ENCODE results near the gene RHOT2. TPM values are rescaled to one million over a fixed set of nuclear protein-coding genes. Genes with fewer than 3 reads are reported as not detected.
"Not testable (repeated sequence)": the region's sequence is repeated elsewhere in the genome, so short reads cannot be mapped to it uniquely, and the experiment has no call there.

Gene RHOT2
- total RNA-seq, 2 donors from 2014 or later = 73.8 to 106 TPM

DNA sequence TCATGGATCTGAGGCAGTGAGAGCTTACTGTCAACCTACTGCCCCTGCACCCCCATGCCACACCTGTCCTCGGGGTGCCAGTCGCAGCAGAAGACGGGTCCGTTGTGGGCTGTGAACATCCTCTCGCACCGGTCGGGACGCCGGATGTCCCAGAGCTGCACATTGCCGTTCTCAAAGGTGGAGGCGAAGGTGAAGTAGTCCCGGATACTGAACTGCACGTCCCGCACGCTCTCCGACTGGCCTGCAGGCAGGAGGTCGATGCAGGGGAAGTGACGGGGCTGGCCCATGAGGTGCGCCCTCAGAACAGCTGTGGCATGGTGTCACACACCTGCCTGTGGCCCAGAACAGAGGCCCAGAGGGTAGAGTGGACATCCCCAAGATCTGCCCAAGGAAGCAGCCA lies 19.6 kb downstream of the RHOT2 start:
- ATAC-seq (no peak), DNase-seq (no peak)
- intact Hi-C loops (cut with DNase I) = no loop called here

DNA sequence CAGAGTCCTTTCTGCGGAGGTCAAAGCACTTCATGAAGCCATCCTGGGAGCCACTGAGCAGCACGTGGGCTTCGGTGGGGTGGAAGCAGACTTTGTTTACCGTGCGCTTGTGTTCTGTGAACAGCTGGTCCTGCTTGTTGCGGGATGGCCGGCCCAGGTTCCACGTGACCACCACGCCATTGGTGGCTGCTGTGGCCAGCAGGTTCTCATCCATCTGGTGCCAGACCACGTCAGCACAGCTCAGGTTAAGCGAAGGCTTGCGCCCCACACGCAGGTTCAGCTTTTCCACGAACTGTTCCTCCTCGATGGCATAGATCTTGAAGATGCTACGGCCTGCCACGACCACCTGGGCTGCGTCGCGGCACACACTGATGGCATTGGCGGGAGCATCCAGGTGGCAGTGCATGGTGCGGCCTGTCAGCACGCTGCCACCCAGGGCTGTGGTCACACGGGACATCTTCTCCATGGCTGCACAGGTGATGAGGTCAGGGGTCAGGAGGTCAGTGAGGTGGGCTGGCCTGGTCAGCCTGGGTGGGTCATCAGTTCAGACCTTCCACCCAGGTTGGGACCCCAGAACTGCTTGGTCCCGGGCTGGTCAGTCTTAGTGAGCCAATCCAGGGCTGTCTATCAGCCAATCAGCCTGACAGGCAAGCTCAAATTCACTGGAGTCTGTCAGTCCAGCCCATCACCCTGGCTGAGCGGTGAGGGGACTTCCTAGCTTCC lies 21.4 kb downstream of the RHOT2 start:
- intact Hi-C loops (cut with DNase I) = no loop called here
- DNase-seq (no peak), ATAC-seq (no peak)

GRCh38 chr16:691242-691641 lies 23.3 kb downstream of the RHOT2 start:
- ATAC-seq; DNase-seq; intact Hi-C loops (cut with DNase I): not testable (repeated sequence)

DNA sequence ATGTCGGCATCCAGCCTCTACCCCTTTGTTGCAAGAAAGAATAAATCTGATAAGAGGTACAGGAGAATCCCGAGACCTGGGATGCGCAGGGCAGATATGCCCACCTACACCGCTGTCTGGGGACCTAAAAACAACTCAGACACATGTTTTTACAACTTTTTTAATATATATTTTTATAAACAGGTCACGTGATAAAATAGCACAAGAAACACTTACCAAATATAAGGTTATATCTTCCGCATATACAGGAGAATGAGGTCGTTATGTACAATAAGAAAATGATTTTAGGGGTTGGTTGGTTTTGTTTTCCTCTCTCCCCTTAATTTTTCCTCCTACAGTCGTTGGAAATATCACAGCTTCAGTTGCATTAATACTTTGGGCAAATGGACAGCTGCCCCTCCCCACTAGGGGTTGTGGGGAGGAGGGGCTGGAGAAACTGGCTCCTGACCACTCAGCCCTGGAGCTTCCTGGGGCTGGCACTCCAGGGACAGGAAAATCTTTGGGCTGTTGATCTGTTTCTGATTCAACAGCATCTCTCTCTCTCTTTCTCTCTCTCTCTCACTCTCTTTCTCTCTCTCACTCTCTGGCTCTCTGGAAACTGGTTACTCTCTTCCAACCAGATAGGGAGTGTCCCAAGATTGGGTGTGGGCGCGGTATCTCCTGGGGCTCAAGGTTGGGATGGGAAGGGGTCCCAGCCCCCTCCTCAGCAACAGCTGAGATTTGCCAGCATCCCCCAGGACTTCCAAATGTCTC lies 24.6 kb downstream of the RHOT2 start:
- ATAC-seq = no peak
- DNase-seq = no peak
- intact Hi-C loops (cut with DNase I) = no loop called here

DNA sequence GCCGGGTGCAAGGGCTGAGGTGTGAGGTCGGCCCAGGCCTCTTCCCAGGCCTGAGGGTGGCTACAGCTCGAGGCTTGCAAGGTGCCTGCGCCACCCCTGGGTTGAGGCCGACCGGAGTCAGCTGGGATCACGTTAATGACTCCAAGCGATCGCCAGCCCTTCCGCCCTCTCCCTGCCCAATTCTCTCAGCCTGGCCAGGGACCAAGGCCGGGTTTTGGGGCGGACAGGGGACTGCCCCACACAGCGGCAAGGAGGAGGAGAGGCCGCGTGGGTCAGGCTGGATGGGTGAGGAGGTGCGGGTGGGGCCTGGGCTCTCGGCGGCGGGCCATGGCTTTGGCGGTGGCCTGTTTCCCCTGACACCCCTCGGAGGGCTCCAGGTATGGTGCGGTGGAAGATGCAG lies 25.4 kb downstream of the RHOT2 start:
- DNase-seq (no peak), ATAC-seq (no peak)
- intact Hi-C loops (cut with DNase I) = no loop called here

- intact Hi-C loops (cut with DNase I) = no loop called here
- no peak for DNase-seq
- no peak for ATAC-seq
These were observed 25.8 kb downstream of the RHOT2 start for GRCh38 chr16:693766-694165.

DNA sequence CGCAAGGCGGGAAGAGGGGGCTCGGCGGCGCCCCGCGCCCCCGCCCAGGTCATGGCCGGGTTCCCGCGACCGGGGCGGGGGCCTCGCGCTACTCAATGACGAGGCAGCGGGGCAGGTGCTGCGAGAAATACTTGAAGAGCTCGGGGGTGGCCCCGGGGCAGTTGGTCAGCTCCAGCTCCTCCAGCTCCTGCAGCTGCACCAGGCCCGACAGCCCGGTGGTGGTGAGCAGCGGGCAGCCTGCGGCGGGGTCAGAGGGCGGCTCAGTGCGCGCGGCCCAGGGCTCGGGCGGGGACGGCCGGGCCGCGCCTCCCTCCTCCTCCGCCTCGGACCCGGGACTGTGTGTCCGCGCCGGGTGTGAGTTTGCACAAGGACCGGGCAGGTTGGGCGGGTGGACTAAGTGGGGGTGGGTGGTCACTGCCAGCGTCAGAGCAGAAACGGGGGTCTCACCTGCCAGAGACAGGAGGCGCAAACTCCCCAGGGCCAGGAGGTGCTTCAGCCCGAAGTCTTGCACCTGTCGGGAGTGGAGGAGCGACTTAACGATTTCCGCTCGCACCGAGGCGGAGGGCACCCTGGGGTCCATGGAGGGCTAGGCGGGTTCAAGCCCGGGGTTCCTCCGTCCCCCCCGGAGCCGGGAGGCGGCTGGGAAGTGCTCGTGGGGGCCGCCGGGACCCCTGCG lies 26.4 kb downstream of the RHOT2 start:
- intact Hi-C loops (cut with DNase I) = no loop called here
- ATAC-seq (no peak), DNase-seq (no peak)

- intact Hi-C loops (cut with DNase I) = no loop called here
- ATAC-seq (no peak), DNase-seq (no peak)
These were observed 27.0 kb downstream of the RHOT2 start for GRCh38 chr16:694863-695354.

DNA sequence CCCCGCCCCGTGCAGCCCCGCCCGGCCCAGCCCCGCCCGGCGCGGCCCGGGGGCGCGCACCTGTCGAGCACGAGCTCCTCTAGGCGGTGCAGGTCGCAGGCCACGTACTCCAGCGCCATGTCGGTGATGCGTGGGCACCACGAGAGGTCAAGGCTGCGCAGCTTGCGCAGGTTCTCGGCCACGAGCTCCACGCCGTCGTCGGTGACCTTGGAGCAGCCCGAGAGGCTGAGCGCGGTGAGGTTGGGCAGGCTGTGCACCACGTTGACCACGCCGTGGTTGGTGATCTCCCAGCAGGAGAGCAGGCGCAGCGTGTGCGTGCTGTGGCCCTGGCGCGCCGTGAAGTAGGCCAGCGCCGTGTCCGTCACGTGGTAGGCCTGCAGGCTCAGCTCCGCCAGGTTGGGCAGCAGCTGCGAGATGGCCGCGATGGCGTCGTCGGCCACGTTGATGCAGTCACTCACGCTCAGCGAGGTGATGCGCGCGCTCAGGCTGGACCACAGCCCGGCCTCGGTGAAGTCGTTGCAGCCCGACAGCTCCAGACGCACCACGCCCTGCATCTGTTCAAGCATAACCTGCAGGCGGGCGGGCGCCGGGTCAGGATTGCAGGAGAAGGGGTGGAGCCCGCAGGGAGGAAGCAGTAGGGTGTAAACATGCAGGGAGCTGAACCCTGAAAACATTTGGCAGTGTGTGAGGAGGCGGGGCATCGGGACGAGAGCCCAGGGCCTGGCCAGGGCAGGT lies 27.6 kb downstream of the RHOT2 start:
- ATAC-seq (peak; percentile 38 to 51), DNase-seq (no peak)
- intact Hi-C loops (cut with DNase I) = no loop called here

DNA sequence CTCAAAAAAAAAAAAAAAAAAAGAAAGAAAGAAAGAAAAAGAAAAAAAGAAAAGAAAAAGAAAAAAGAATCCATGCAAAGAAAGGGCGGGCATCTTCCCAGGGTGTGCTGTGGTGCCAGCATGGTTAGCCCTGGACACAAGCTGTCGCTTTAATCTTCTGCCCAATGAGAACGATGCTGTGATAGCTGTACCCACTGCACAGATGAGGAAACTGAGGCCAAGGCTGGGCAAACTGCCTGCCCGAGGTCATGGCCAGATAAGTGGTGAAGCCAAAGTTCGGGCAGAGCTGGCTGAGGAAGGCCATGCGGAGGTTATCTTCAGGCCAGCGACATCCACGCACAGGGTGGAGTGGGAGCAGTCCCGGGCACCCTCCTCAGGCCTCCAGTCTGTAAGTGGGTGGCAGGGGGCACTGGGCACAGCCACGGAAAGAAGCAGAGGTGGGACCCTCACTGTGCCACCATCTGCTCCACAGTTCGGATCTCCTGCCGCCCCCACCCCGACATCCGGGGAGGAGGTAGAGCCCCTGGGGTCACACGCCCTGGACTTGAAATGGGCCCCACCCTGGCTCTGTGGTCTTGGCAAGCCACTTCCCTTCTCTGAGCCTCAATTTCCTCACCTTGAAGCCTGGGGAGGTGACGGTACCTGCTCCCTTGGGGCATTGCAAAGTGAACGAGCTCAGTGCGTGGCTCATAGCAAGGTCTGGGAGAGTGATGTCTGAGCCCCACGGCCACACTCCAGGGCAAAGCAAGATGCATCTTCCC lies 31.2 kb downstream of the RHOT2 start:
- ATAC-seq (no peak), DNase-seq (no peak)
- intact Hi-C loops (cut with DNase I) = no loop called here

- no peak for DNase-seq
- intact Hi-C loops (cut with DNase I) = no loop called here
- ATAC-seq = peak; percentile 72 to 83
These were observed 33.0 kb downstream of the RHOT2 start for GRCh38 chr16:700684-701584.

DNA sequence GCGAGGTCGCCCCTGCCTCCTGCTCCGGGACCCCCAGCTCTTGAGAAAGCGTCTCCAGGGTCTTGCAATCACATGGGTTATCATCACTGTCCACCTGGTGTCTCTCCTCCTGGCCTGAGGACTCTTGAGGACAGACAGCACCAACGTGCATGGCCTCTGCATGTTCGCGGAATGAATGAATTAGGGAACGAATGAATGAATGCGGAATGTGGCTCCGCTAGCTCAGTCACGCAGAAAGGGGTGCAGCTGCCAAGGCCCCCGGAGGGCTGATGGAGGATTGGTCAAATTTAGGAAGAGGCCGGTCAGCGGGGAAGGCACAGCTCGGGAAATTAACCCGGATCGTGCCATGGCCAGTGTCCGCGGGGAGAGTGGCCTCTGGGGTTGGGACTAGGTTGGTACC lies 34.4 kb downstream of the RHOT2 start:
- DNase-seq = no peak
- intact Hi-C loops (cut with DNase I) = no loop called here
- no peak for ATAC-seq

- intact Hi-C loops (cut with DNase I) = no loop called here
- no peak for ATAC-seq
- DNase-seq = no peak
These were observed 35.5 kb downstream of the RHOT2 start for GRCh38 chr16:703406-703805.

- no peak for ATAC-seq
These were observed 36.1 kb downstream of the RHOT2 start for GRCh38 chr16:704047-704446.

DNA sequence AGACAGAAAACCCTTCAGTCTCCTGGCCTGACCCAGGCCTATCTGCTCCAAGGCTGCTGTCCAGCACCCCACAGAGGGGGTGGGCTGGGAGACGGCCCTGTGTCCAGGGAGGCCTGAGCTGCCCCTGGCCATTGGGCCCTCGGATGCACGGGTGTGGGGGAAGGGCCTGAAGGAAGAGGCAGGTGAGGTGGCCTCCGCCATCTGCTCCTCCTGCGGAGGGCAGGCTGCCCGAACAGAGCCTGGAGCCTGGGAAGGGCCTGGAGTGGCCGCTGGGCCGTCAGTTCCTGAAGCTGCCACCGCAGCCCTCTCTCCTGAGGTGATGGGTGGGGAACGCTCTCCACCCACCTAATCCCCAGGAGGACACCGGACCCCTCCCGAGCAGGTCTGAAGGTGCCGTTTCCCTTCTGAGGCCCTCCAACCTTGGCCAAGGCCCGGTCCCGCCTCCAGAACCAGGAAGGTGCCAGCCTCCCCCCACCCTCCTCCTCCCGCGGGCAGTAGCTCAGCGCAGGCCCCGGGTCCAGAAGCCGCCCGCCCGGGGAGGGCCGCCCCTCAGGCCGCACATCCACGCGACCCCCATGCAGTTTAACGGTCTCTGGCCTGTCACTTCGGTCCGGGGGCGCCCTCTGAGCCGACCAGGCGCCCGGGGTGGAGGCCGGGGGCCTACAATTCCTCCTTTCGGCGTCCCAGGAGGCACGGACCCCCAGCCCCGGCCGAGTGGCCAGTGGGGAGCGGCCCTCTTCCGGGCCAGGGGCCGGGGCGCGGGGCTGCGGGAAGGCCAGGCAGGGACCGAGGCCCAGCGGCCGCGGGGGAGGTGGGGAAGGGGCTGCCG lies 36.8 kb downstream of the RHOT2 start:
- ATAC-seq (no peak), DNase-seq (no peak)
- intact Hi-C loops (cut with DNase I) = no loop called here

More at GRCh38 chr16:704047-704446, 36.1 kb downstream of the RHOT2 start:
- no peak for DNase-seq
- intact Hi-C loops (cut with DNase I) = no loop called here

DNA sequence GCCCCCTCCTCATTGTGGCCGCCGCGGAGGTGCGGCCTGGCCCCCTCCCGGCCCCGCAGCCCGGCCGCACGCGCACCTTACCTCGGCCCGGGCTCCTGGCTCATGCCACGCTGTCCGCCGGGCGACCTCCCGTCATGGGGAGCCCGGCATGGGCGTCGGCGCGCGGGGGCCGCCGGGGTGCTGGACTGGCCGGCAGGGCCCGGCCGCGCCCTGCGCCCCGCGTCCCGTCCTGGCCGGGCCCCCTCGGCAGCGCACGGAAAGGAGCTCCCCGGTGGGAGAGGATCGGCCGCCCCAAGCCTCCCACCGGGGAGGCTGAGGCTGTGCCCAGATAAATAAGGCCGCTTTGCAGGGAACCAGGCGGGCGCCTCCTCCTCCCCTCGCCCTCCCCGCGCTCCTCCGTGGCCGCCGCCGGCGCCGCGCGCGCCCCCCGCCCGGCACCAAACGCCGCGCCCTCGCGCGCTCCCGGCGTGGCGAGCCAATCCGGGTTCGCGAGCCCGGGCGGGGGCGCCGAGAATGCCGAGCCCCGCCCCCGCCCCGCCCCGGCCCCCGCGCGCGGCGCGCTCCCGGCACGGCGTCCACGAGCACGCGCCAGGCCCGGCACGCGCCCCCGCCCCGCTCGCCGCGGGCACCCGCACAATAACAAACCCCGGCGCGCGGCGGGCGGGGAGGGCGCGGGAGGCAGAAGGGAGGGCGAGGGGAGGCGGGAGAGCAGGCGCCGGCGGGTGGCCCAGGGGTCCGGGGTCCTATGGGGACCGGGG lies 37.7 kb downstream of the RHOT2 start, which contains the start of gene FBXL16:
Gene FBXL16, minus strand, starts transcription at position 371 of the 758 bp plus-strand sequence. CDS start 8,396 bp downstream, outside the sequence.
- no peak for DNase-seq
- no peak for ATAC-seq
- intact Hi-C loops (cut with DNase I) = no loop called here

Measured in left cardiac atrium (tissue), 4 donors.